GM10266 (cell line): ENCODE data around the gene IMPG1.

Source experiments
- DNase-seq: peaks from one replicate; pipeline ENCODE4 v3.0.0; 2012; ENCODE audit errors: extremely low spot score
- TF ChIP-seq, protein P1 (sequence below): IDR thresholded peaks from 2 replicates; pipeline ENCODE4 v1.5.1; 2012; ENCODE audit warnings: mild to moderate bottlenecking, low read depth; ENCODE audit not compliant: control insufficient read depth, insufficient read depth; ENCODE audit errors: missing control alignments

IMPG1 gene

DNA sequence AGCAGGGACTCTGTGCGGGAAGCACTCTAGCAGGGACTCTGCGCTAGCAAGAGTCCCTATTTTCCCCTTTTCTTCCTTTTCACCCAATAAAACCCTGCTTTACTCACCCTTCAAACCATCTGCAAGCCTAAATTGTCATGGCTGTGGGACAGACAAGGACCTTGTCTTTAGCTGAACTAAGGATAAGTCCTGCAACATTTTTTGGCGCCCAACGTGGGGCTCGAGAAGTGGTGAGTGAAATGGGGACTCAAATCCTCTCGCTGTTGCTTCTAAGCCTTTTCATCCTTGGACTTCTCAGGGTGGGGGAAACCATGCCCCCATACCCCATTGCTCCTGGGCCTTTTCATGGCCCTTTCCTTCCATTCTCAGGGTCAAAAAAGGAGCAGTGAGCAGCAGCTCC is 46.4 kb downstream of the IMPG1 start:
- DNase-seq, result no peak

DNA sequence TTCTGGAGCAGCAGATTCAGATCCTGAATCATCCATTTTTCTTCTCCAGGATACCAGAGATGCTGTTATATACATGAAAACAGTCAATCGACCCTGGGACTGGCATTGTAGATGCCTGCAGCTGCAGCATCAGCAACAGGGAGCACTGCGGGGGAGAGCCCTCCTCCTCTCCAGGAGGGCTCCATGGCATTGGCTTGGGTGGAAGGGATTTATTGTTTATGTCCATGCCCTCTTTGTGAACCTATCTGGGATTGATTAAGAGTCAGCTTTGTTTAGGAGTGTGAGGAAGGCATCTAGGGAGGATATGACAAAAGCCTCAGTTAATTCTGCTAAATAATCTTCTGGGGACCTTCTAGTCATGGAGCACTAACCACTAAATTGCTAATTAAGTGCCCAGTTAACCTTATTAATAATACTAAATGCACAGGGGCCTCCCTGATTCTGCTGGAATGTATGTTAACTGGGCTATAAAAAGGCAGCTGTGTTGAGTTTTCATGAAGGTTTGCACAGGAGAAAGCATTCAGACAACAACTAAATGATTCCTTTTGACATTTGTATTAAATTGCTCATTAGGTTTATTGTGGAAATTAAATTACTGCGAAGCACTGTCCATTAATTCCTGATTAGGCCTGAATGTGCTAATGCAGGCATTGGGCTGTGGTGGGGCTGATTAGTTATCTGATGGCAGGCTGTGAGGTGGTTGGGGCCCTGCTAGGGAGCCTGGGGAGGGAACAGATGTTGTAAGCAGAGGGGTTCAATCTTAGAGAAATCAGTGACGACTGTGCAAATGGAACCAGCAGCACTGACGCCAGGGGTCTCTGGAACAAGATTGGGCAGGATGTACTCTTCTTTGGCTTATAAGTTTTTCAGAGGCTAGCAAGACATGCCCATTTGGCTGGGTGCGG is 57.6 kb downstream of the IMPG1 start:
- TF ChIP-seq, protein P1, sequence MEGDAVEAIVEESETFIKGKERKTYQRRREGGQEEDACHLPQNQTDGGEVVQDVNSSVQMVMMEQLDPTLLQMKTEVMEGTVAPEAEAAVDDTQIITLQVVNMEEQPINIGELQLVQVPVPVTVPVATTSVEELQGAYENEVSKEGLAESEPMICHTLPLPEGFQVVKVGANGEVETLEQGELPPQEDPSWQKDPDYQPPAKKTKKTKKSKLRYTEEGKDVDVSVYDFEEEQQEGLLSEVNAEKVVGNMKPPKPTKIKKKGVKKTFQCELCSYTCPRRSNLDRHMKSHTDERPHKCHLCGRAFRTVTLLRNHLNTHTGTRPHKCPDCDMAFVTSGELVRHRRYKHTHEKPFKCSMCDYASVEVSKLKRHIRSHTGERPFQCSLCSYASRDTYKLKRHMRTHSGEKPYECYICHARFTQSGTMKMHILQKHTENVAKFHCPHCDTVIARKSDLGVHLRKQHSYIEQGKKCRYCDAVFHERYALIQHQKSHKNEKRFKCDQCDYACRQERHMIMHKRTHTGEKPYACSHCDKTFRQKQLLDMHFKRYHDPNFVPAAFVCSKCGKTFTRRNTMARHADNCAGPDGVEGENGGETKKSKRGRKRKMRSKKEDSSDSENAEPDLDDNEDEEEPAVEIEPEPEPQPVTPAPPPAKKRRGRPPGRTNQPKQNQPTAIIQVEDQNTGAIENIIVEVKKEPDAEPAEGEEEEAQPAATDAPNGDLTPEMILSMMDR, result no peak
- no peak for DNase-seq

More for the DNA sequence above, 46.4 kb downstream of the IMPG1 start:
- TF ChIP-seq, protein P1, result no peak

DNA sequence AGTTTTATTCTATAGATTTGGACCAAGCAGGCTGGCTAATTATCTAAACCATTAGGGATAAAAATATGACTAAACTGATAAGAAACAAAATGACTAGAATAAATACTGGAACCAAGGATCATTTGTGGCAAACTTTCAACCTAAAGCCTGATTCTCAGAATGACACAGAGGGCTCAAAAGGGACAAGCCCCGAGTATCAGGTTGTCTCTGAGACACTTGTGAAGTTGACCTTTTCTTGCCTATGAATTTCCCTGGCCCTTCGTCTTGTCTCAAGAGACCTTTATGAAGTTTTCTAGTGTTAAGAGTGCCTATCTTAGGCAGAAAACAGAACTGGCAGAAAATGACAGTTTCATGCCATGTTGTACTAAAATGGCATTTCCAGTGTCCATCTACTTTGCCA is 68.3 kb downstream of the IMPG1 start:
- DNase-seq, result no peak
- TF ChIP-seq, protein P1, result no peak

DNA sequence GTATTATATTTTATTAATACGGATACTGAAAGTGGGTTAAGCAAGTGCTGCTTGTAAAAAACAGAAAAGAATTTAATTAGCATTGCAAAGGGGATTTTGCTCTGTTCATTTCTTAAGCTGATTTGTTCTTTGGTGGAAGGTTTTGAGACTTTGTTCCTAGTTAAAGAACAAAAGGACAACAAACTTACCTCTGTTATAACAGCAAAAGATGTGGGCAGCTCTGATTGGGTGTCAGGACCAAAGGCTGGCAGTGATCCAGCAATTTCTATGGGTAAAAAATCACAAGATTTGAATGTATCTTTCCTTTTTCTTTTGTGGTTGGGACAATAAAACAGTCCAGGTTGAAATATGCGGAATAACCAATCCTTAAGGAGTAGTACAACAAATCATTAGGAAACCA is 68.8 kb downstream of the IMPG1 start:
- TF ChIP-seq, protein P1, result no peak
- DNase-seq, result no peak

DNA sequence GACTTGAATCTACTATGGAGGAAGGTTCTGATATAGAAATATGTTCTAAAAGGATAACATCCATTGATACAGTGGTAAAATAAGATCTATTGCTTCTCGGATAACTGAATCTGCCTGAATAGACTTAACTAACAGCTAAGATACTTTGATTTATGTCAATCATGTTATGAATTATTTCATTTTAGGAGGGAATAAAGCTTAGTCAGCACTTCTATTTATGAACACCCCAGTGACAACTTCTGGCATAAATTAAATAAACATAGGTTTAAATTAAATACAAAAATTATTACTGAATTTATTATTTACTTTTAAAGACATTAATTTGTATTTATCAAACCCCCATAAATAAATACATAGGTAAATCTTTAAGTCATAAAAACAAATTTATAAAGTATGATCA is 69.3 kb downstream of the IMPG1 start:
- no peak for DNase-seq
- TF ChIP-seq, protein P1, result no peak

DNA sequence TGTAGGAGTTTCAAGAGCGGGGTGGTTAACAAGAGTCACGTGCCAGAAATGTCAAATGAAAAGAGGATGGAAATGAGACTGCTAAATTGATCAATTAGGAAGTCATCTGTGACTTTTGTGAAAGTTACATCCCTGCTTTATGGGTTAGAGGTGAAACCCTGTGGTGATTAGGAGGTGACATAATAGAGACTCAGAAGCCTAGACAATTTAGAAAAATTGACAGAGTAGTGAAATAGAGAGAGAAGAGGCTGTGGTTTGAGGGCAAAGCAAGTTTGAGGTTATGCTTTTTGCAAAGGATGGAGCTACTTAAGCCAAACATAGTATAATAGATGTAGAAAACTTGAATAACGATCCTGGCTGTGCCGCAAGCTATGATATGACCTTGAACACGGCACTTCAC is 71.8 kb downstream of the IMPG1 start:
- TF ChIP-seq, protein P1, result no peak
- DNase-seq, result no peak

DNA sequence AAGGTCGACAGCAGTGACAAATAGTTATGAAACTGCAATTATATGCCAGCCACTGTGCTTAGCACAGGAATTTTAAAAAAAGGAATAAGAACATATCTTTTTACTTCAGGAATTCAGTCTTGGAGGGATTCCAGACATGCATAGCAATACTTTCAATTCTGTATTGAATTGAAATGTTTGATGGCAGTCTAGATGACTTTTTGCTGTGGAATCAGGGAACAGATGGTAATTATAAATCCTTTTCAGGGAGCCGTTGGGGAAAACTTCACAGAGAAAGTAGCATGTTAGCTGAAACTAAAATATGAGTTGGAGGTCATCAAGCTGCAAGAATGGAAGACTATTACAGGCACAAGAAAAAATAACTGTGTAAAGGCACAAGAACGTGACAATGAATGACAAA is 74.8 kb downstream of the IMPG1 start:
- no peak for DNase-seq
- TF ChIP-seq, protein P1, result no peak
